Erythroblast (primary cell): ENCODE results near the gene SERTAD4.

Experiments used
- GATA1 ChIP-seq: IDR thresholded peaks from 2 replicates; pipeline ENCODE4 v1.6.1; 2011; ENCODE audit warnings: low read depth, mild to moderate bottlenecking, control low read depth, low read length, moderate library complexity
- POLR2A ChIP-seq: IDR thresholded peaks from 2 replicates; pipeline ENCODE4 v1.6.1; 2011; ENCODE audit warnings: mild to moderate bottlenecking, low read length

DNA sequence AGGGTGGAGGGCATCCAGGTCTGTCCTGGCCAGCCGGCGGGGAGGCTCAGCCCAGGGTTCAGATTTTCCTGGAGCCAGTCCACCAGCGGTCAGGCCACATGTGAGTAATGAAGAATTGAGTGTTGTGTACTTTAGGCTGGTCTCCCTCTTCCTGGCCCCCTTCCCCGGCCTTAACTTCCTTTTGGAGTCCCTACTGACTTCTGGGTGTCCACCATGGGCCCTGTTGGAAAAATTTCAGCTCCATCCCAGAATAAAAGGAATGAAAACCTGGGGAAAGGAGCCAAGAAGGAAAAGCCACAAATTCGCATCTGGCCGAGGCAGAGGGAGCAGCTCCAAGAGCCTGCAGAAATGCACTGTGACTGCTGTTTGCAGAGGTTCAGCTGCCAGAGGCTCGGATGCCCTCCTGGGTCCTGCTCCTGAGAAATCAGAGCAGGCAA, 60.6 kb downstream of the SERTAD4 start:
- TF ChIP-seq POLR2A (no peak), GATA1 (no peak)
